ENCODE measurements around the gene STK33.
A peak's percentile ranks its signal among the peaks of the same experiment; 100 is the strongest.

STK33 gene

DNA sequence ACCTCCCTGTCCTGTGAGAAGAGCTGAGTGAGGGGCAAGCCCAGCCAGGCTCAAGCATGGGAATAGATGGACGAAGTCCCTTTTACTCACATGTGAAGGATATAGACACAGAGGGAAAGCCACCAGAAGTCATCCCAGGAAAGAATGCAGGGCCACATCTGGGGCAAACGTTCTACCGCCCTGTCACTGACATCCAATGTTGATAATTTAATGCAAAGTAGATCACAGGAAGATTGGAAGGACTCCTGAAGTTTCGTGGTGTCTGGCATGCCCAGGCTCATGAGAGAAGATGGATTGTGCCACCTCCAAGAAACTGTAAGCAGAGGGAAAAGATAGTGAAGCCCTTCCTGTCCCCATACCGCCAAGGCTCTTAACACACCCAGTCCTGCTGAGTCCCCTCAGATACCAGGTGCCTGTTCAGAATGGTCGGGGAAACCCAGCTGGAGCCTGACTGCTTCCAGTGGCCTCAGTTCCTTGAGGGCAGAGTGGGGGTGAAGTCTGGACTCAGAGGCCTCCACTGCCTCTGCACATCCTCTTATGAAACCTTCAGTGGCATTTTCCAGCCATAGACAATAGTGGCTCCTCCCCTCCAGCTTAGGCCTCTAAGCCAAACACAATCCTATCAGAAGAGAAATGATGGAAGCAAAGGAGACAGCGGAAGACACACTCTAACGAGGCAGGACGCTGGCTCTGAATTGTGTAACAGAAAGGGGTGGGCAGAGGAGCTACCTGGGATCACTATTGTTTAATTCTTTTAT is 7.5 kb upstream of the STK33 start:
- FAIRE-seq: no peak

DNA sequence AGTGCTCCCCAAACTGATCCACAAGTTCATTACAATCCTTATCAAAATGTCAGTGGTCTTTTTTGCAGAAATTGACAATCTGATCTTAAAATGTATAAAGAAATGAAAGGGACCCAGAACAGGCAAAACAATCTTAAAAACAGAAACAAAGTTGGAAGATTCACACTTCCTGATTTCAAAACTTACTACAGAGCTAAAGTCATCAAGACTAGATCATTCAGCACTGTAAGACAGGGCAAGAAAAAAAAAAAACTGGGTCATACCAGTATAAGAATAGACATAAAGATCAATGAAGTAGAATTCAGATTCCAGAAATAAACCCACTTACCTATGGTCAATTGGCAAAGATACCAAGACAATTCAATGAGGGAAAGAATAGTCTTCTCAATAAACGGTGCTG is 4.5 kb upstream of the STK33 start:
- no peak for FAIRE-seq

DNA sequence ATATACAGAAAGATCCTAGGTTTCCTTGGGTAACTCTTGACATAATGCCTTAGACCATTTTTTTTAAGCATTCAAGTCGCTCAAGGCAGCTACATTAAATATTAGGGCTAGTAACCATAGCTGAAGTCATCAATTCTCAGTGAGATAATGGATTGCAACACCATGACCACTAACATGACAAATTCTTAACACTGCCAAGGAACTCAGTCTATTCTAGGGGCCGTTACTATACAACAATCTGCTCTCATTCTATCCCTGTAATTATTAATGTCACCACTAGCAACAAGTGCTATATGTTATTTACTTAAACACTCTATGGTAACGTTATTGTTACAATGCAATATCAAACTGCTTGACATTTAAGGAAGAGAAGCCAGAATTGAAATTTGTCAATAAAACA is 3.2 kb upstream of the STK33 start:
- FAIRE-seq: no peak

DNA sequence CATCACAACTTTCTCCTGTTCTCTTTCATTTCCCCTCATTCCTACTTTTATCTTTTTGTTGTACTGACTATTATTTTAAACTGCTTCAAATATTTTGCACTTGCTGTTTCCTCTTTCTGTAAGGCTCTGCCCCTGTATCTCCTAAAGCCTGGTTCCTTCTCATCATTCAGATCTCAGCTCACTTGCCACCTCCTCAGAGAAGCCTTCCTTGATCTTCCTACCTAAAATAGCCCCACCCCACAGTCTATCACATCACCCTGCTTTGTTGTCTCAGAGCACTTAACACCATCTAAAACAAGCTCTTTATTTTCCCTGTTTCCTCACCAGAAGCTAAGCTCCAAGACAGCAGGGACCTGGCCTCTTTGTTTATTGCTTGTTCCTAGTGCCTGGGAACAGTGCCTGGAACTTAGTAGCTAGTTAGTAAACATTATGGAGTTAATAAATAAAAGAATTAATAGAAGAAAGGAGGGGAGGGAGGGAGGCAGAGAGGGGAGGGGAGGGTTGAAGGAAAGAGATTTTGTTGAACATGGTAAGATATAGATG is 2.5 kb upstream of the STK33 start:
- no peak for FAIRE-seq

DNA sequence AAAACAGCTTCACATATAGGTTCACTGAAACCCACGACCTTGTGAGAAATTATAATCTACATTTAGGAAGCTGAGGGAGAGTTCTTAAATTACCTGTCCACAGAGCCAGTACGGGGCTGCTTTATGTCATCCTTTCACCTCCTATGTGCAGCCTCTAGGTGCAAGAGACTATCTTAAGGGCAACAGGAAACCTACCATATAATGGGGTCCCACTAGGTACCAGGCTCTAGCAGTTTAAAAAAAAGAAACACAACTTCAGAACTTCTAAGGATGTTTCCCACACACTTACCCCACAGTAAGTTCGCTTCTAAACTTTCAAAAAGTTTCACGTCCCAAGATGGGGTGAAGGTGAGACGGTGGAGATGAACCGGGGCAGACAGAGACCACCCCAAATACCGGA is 573 bp downstream of the STK33 start:
- no peak for FAIRE-seq

DNA sequence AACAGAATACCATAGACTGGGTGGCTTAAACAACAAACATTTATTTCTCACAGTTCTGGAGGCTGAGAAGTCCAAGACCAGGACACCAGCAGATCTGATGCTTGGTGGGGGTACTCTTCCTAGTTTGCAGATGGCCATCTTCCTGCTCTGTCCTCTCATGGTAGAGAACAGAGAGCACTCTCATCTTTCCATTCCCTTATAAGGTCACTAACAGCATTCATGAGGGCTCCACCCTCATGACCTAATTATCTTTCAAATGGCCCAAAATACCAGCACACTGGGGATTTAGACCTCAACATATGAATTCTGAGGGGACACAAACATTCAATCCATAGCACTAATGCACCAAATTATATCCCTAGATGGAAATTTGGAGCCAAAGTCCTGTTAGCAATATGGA is 6.1 kb downstream of the STK33 start:
- FAIRE-seq: no peak

DNA sequence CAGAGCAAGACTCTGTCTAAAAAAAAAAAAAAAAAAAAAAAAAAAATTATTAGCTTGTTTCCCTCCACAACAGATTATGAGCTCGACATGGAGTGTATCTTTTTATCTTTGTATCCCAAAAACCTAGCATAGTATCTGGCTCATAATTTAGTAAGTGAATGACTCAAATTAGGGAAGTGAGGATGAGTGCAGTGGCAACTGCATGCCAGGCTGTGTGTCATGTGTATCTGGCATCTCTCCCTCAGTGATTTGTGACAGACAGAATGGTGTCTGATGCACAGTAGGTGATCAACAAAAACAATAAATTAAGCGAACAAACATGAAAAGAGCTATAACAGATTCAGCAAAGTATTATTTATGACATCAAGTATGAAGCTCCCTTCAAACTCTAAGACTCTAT is 7.2 kb downstream of the STK33 start:
- no peak for FAIRE-seq

DNA sequence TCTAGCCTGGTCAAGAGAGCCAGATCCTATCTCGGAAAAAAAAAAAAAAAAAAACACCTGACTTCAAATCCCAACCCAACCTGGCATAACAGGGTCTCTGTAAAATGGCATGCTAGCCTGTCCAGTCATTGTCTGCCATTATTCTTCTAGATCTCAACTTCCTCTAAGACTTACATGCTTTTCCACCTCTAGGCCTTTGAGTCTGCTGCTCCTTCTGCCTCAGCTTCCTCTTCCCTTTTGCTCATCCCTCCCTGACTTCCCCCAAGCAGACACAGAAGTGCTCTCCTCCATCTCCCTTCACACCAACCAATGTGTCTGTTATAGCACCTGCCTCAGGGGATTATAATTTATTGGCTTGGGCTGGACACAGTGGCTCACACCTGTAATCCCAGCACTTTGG is 7.8 kb downstream of the STK33 start:
- no peak for FAIRE-seq

DNA sequence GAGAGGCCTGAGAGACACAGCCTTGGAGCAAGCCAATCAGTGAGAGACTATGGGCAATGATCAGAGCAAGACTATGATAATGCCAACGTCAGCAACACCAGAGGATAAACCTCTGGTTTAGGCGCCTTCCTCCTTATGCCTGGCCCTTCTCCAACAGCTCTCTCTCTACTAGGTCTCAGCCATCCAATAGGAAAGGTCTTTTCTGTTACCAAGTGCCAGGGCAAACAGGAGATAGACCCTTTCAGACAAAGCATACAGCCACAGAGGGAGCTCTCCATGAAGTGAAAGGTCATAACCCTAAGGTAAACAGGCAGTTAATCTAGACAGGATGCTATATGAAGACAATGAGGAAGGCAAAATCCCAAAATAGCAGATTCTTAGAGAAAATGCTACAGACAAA is 9.5 kb downstream of the STK33 start:
- no peak for FAIRE-seq

DNA sequence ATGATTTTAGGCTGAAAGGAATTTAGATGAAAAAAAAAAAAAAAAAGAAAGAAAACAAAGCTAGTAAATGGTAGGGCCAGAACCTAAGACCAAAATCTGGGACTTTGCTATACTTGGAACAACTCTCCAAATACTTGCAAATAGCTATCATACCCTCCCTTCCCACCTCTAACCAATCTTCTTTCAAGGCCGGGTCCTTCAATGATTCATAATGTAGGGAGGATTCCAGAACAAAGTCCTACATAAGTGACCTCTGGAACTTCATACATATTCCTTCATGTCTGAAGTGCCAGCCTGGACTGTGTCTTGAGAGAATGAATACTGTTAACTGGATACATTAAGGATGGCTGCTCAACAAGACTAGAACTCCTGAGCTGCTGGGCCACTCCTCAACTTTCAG is 9.9 kb downstream of the STK33 start:
- no peak for FAIRE-seq

DNA sequence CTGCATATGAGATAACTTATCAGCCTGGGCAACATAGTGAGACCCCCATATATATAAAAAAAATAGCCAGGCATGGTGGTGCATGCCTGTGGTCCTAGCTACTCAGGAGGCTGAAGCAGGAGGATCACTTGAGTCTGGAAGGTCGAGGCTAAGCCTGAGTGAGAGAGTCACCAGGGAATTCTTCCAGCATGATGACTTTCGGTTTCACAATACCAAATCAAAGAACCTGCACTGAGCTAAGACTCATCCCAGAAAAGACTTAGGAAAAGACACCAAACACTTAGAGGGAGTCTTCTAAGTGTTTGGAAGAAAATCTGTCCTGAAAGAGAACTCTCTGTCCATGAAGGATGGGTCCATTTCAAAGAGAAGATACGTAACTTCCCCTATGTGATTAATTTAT is 12.7 kb downstream of the STK33 start:
- FAIRE-seq: no peak

DNA sequence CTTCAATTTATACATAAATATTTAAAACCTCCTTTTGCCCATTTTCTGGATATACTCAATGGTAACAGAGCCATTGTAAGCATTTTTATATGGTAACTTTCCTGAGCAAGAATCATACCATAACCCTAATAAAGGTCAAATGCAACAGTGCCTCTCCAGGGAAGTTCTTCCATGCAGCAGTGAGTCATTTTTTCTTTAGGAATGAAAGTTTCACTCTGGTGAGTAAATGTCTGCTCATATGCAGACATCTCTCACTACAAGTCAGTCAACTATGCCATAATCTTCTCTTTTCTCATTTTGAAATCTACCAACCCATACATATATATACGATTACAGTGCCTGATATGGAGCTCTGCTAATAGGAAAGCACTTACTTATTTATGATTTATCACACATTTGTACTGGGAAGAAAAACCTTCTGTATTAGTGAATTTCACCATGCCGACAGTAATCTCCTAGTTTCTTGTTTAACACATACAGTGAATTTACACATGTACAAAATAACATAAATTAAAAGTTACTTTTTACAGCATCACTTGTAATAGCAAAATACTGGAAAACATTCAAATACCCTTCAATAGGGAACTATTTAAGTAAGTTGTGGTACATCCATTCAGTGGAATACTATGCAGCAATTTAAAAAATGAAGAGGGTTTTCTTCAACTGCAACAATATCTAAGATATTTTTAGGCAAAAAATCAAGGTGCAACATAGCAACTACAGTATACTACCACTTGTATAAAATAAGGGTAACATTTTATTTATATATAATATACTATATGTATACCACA is 16.0 kb downstream of the STK33 start:
- no peak for FAIRE-seq

DNA sequence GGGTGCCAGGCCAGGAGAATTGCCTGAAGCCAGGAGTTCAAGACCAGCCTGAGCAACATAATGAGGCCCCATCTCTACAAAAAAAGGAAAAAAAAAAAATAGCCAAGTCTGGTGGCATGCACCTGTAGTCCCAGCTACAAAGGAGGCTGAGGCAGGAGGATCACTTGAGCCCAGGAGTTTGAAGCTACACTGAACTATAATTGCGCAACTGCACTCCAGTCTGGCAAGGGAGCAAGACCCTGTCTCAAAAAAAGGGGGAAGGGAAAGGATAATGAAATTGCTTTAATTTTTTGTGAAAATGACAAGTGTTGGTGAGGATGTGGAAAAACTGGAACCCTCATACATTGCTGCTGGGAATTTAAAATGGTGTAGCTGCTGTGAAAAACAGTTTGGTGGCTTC is 19.2 kb downstream of the STK33 start:
- no peak for FAIRE-seq

DNA sequence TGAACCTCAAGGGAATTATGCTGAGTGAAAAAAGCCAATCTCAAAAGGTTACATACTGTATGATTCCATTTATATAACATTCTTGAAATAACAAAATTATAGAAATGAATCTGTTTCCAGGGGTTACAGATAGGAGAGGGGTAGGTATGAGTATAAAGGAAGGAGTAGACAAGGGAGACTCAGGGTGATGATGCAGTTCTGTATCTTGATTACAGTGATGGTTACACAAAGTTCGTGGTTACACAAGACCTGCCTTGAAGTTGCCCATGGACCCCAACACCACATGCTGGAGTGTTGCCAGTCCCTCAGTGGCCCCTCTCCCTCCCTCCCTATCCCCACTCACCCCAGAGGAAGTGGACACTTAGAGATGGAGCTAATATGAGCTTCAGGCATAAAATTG is 20.3 kb downstream of the STK33 start:
- FAIRE-seq: no peak

DNA sequence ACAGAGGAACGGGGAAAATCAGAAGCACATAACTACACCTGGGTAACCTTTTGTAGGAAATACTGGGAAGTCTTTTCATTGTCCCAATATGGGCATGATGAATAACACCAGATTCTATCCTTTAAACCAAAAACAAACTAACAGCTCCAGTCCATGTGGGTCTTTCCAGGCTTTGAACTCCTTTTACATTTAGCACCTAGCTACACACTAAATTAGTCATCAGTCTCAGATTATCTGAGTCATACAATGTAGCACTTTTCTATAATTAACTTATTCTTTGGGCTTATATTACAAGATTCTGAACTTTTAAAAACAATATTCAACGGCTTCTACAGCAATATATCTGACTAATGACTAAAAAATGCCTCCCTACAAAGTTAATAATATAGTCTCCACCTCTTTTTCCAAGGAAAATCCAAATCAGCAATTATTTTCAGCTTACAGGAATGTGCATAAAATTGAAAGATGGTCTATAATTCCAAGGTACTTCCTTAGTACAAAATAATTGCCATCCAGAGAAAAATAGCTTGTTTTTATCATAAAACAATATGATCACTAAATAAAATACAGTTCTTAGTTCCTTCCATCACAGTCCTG is 26.3 kb downstream of the STK33 start:
- FAIRE-seq: no peak

DNA sequence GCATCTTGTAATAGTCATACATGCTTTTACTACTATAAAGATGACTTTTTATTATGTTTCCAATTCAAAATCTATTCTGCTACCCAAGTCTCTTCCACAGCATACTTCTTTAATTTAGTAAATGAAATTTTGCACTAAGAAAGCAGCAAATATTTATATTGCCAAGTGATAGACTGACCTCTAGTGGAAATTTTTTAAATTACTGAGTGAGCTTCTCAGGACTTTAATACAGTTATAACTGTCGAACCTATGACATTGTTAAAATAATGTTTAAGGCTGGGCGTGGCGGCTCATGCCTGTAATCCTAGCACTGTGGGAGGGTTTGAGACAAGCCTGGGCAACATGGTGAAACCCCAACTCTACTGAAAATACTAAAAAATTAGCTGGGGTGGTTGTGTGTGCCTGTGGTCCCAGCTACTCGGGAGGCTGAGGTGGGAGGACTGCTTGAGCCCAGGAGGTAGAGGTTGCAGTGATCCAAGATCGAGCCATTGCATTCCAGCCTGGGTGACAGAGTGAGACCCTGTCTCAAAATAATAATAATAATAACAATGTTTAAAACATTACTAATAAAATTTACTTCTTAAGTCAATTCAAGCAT is 27.3 kb downstream of the STK33 start:
- FAIRE-seq: peak; percentile 86

DNA sequence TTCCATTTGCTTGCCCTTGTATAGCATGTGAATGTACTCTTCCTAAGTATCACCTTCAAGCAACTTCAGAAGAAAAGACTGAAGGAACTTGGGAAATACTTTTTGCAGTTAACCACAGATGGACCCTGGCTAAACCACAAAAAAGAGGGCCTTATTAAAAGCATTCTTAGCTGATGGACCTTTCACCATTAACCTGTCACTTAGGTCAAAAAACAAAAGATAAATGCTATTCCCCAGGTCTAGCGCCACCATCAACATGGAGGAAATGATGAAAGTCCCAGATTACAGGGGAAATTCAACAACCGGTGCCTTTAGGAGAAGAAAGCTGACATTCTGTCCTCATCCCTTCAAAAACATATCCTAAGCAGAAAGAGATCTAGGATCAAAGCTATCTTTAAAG is 29.5 kb downstream of the STK33 start:
- no peak for FAIRE-seq

DNA sequence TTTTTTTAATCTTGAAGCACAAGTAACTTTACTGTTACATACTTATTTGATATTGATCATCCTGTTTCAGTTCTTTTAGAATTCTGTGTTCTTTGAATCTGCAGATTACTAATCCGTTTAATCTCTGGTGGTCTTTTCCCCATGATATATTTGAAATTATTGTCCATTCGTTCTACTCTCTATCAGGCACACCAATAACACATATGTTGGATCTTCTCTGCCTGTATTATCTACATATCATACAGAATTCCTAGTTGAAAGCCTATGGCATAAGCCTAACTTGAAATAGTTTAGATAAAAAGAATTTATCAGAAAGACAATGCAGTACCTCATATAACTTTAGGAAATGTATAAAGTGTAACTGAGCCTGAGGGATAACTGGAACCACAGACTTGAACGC is 32.6 kb downstream of the STK33 start:
- no peak for FAIRE-seq

DNA sequence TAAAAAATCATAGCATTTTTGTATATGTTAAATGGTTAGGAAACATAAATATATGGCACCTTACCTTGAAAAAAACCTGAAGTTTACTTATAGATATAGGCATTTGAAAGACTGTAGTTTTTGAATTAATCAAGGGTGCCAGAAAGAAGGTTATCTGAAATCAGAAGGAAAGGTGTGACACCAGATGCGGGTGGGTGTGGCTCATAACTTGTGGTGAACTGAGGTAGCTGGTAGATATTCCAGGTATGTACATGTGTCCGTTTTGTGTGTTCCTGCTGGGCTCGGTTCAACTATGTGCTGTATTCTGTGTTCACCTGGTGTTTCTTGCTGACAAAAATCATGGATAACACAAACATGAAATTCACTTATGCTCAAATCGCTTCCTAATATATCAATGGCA is 35.6 kb downstream of the STK33 start:
- no peak for FAIRE-seq

DNA sequence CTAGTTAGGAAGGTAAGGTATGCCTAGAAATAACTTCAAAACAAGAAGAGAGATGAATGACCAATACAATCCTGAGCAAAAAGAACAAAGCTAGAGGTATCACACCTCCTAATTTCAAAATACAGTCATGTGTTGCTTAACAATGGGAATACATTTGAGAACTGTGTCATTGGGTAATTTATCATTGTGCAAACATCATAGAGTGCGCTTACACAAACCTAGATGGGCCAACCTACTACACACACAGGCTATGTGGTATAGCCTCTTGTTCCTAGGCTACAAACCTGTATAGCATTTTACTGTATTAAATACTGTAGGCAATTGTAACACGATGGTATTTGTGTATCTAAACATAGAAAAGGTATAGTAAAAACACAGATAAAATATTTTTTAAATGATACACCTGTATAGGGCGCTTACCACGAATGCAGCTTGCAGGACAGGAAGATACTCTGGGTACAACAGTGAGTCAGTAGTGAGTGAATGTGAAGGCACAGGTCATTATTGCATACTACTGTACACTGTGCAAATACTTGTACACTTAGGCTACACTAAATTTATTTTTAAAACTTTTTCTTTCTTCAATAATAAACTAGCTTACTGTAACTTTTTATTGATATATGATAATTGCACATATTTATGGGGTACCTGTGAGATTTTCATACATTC is 48.2 kb downstream of the STK33 start:
- FAIRE-seq: no peak

DNA sequence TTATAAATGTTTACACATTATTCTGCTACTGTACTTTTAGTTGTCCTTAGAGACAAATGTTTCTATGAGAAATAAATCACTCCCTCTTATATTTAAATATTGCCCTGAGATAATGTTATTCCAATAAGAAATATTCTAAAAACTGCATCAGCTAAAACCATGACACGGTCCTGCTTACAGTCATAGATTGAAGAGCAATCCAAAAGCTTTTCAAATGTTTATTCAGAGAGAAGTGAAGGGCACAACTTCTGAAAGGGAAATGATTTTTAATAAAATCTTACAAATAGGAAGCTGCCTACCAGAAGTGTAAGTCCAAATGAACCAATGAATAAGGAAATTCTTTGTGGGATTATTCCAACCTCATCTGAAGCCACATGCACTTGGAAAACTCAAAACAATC is 49.2 kb downstream of the STK33 start:
- no peak for FAIRE-seq

DNA sequence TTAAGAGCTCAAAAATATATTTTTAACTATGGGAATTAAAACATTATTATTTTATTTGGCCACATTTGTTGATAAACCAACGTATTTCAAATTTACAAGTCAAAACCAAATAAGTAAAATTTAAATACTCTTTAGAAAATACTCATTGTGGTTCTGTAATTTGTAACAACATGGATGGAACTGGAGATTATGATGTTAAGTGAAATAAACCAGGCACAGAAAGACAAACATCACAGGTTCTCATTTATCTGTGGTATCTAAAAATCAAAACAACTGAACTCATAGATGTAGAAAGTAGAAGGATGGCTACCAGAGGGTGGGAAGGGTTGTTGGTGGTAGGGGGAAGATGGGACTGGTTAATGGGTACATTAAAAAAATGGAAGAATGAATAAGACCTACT is 50.8 kb downstream of the STK33 start:
- no peak for FAIRE-seq

DNA sequence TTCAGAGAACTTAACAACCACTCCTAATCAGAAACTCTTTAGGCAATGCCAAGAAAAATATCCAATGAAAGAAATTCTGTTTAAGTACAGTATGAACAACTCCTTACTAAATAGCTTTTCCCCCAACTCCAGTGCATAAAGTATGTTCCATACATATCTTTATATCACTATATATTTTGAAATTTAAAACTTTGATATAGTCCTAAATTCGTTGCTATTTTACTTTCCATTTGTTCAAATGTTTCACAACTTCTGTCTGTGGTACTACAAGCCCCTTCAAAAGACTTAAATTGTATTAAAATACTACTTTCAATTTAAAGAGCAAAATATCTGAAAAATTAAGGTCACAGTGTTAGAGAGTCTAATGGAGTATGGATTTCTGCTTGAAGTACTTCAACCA is 52.6 kb downstream of the STK33 start:
- FAIRE-seq: no peak
